T-helper 2 cell treated with Interferon-gamma antibody and Interleukin-4, amounts not matched to agents 100 ng/mL and 5 ng/mL, for 36 hours (primary cell): ENCODE measurements around the gene KLHL10. TPM values are rescaled to one million over a fixed set of nuclear protein-coding genes. Genes with fewer than 3 reads are reported as not detected.
"Not testable (repeated sequence)": the region's sequence is repeated elsewhere in the genome, so short reads cannot be mapped to it uniquely, and the experiment has no call there.

Experiments
- intact Hi-C: fragments of 100-400 bp; cut with micrococcal nuclease; formaldehyde crosslinking; loops from one replicate; pipeline ENCODE4 v1.15.1; 2023
- total RNA-seq: library from RNA; stranded (reverse); gene quantifications from 2 replicates; pipeline ENCODE4 v1.2.3, GENCODE V29; 2022

KLHL10 gene
- total RNA-seq, 1 donor from 2014 or later = 0.07 TPM

- intact Hi-C loops = no loop called here
Measured at GRCh38 chr17:41848788-41849187, 11.2 kb downstream of the KLHL10 start.

- intact Hi-C loops = no loop called here
Measured at GRCh38 chr17:41849251-41849990, 11.8 kb downstream of the KLHL10 start.

GRCh38 chr17:41851382-41851781 lies 13.8 kb downstream of the KLHL10 start:
- intact Hi-C loops = not testable (repeated sequence)

- intact Hi-C loops = no loop called here
Measured at GRCh38 chr17:41860254-41860931, 22.8 kb downstream of the KLHL10 start.

- intact Hi-C loops = no loop called here
Measured at GRCh38 chr17:41863074-41863848, 25.6 kb downstream of the KLHL10 start.

- intact Hi-C loops = loop anchor here (2.0 kb wide), 3 partner anchors 54 to 152 kb away; partner anchors contain the start of genes ACLY, DNAJC7 and P3H4
Measured at GRCh38 chr17:41864498-41864835, 26.8 kb downstream of the KLHL10 start.

GRCh38 chr17:41864836-41865595 lies 27.4 kb downstream of the KLHL10 start, which contains the start of gene KLHL11:
TSS of gene KLHL11 (minus strand) at chr17:41865423. CDS start at chr17:41865370, 53 bp downstream.
- intact Hi-C loops = loop anchor here (1.0 to 2.0 kb wide), 4 partner anchors 54 to 152 kb away; partner anchors contain the start of genes ACLY, CNP, DNAJC7 and P3H4

GRCh38 chr17:41865596-41865893 lies 27.9 kb downstream of the KLHL10 start:
- intact Hi-C loops = loop anchor here (1.0 to 2.0 kb wide), 4 partner anchors 53 to 151 kb away; partner anchors contain the start of genes ACLY, CNP, DNAJC7 and P3H4

GRCh38 chr17:41868568-41868967 lies 30.9 kb downstream of the KLHL10 start:
- intact Hi-C loops = no loop called here

- intact Hi-C loops = no loop called here
Measured at GRCh38 chr17:41869426-41869825, 31.8 kb downstream of the KLHL10 start.

GRCh38 chr17:41870097-41870496 lies 32.5 kb downstream of the KLHL10 start:
- intact Hi-C loops = no loop called here

GRCh38 chr17:41870627-41871026 lies 33.0 kb downstream of the KLHL10 start:
- intact Hi-C loops = no loop called here

GRCh38 chr17:41871789-41872188 lies 34.2 kb downstream of the KLHL10 start:
- intact Hi-C loops = no loop called here

GRCh38 chr17:41873559-41874292 lies 36.1 kb downstream of the KLHL10 start:
- intact Hi-C loops = no loop called here

GRCh38 chr17:41874293-41874670 lies 36.7 kb downstream of the KLHL10 start:
- intact Hi-C loops = not testable (repeated sequence)

- intact Hi-C loops = no loop called here
Measured at GRCh38 chr17:41880130-41880529, 42.5 kb downstream of the KLHL10 start.

- intact Hi-C loops = no loop called here
Measured at GRCh38 chr17:41882756-41883155, 45.1 kb downstream of the KLHL10 start.

- intact Hi-C loops = loop anchor here (2.0 kb wide), 1 partner anchor 147 kb away; no protein-coding TSS in a partner anchor
Measured at GRCh38 chr17:41885733-41886132, 48.1 kb downstream of the KLHL10 start.

GRCh38 chr17:41888332-41888965 lies 50.8 kb downstream of the KLHL10 start:
- intact Hi-C loops = no loop called here
